ENCODE measurements around the gene ERBB3.

DNA sequence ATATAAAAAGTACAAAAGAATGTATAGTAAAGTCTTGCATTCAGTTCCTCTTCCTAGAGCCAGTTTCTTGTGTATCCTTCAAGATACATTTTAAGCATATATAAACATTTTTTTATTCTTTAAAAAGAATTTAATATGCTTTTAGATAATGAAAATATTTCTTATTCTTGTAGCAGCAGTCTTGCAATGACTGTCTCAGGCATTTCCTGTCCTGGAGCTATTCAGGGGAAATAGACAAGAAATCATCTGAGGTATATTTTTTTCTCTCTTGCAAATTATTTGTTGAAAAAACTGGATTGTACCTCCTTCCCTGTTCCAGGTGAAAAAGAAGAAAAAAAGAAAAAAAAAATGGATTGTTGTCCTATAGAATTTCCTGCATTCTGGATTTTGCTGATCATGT lies 17.0 kb upstream of the ERBB3 start:
- TF ChIP-seq ZNF214 (tag by site-specific recombination; IDR thresholded peaks at IDR 0.05; ENCODE audit: borderline replicate concordance) (no peak), ZNF292 (tag by site-specific recombination; IDR thresholded peaks at IDR 0.05; ENCODE audit: borderline replicate concordance, low read depth) (no peak), ZNF555 (tag by site-specific recombination; conservative IDR thresholded peaks at IDR 0.05) (no peak), KLF9 (tag by site-specific recombination; IDR thresholded peaks at IDR 0.05; ENCODE audit: low read depth) (no peak), ZBTB7A (tag by site-specific recombination; IDR thresholded peaks at IDR 0.05; ENCODE audit: low read depth) (no peak), ZNF416 (tag by site-specific recombination; IDR thresholded peaks at IDR 0.05) (no peak), HOXC10 (CRISPR knock-in tag; IDR thresholded peaks at IDR 0.05) (no peak), TRIM28 (IDR thresholded peaks at IDR 0.05; ENCODE audit: borderline replicate concordance, low read length) (no peak), ZNF335 (tag by site-specific recombination; conservative IDR thresholded peaks at IDR 0.05) (no peak), YY1 (tag by site-specific recombination; IDR thresholded peaks at IDR 0.05) (no peak)
- TF ChIP-seq, protein P1, sequence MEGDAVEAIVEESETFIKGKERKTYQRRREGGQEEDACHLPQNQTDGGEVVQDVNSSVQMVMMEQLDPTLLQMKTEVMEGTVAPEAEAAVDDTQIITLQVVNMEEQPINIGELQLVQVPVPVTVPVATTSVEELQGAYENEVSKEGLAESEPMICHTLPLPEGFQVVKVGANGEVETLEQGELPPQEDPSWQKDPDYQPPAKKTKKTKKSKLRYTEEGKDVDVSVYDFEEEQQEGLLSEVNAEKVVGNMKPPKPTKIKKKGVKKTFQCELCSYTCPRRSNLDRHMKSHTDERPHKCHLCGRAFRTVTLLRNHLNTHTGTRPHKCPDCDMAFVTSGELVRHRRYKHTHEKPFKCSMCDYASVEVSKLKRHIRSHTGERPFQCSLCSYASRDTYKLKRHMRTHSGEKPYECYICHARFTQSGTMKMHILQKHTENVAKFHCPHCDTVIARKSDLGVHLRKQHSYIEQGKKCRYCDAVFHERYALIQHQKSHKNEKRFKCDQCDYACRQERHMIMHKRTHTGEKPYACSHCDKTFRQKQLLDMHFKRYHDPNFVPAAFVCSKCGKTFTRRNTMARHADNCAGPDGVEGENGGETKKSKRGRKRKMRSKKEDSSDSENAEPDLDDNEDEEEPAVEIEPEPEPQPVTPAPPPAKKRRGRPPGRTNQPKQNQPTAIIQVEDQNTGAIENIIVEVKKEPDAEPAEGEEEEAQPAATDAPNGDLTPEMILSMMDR (tag by site-specific recombination; IDR thresholded peaks at IDR 0.05): no peak
- TF ChIP-seq, protein P2, sequence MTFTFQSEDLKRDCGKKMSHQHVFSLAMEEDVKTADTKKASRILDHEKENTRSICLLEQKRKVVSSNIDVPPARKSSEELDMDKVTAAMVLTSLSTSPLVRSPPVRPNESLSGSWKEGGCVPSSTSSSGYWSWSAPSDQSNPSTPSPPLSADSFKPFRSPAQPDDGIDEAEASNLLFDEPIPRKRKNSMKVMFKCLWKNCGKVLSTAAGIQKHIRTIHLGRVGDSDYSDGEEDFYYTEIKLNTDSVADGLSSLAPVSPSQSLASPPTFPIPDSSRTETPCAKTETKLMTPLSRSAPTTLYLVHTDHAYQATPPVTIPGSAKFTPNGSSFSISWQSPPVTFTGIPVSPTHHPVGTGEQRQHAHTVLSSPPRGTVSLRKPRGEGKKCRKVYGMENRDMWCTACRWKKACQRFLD (tag by site-specific recombination; IDR thresholded peaks at IDR 0.05): no peak
- TF ChIP-seq, protein P3, sequence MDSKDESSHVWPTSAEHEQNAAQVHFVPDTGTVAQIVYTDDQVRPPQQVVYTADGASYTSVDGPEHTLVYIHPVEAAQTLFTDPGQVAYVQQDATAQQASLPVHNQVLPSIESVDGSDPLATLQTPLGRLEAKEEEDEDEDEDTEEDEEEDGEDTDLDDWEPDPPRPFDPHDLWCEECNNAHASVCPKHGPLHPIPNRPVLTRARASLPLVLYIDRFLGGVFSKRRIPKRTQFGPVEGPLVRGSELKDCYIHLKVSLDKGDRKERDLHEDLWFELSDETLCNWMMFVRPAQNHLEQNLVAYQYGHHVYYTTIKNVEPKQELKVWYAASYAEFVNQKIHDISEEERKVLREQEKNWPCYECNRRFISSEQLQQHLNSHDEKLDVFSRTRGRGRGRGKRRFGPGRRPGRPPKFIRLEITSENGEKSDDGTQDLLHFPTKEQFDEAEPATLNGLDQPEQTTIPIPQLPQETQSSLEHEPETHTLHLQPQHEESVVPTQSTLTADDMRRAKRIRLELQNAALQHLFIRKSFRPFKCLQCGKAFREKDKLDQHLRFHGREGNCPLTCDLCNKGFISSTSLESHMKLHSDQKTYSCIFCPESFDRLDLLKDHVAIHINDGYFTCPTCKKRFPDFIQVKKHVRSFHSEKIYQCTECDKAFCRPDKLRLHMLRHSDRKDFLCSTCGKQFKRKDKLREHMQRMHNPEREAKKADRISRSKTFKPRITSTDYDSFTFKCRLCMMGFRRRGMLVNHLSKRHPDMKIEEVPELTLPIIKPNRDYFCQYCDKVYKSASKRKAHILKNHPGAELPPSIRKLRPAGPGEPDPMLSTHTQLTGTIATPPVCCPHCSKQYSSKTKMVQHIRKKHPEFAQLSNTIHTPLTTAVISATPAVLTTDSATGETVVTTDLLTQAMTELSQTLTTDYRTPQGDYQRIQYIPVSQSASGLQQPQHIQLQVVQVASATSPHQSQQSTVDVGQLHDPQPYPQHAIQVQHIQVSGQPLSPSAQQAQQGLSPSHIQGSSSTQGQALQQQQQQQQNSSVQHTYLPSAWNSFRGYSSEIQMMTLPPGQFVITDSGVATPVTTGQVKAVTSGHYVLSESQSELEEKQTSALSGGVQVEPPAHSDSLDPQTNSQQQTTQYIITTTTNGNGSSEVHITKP (tag by site-specific recombination; IDR thresholded peaks at IDR 0.05): no peak
- TF ChIP-seq, protein P4, sequence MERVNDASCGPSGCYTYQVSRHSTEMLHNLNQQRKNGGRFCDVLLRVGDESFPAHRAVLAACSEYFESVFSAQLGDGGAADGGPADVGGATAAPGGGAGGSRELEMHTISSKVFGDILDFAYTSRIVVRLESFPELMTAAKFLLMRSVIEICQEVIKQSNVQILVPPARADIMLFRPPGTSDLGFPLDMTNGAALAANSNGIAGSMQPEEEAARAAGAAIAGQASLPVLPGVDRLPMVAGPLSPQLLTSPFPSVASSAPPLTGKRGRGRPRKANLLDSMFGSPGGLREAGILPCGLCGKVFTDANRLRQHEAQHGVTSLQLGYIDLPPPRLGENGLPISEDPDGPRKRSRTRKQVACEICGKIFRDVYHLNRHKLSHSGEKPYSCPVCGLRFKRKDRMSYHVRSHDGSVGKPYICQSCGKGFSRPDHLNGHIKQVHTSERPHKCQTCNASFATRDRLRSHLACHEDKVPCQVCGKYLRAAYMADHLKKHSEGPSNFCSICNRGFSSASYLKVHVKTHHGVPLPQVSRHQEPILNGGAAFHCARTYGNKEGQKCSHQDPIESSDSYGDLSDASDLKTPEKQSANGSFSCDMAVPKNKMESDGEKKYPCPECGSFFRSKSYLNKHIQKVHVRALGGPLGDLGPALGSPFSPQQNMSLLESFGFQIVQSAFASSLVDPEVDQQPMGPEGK (tag by site-specific recombination; IDR thresholded peaks at IDR 0.05): no peak

Measured in HEK293 (cell line).